AG09309 (cell line): Measurements from ENCODE around the gene ZSCAN25.

Experiments
- DNase-seq: peaks from one replicate; pipeline ENCODE4 v3.0.0-alpha.2; 2010; ENCODE audit warnings: low read depth
- H3K4me3 ChIP-seq: 2 replicates; pipeline ENCODE4 v1.5.1; 2011; ENCODE audit warnings: mild to moderate bottlenecking, low read depth, low read length, moderate library complexity; ENCODE audit not compliant: control insufficient read depth
- TF ChIP-seq, protein P1 (sequence below): IDR thresholded peaks from 2 replicates; pipeline ENCODE4 v1.5.1; 2011; ENCODE audit warnings: mild to moderate bottlenecking, low read depth, low read length, inconsistent platforms; ENCODE audit not compliant: insufficient read depth, control insufficient read depth; ENCODE audit errors: missing control alignments

Gene ZSCAN25

DNA sequence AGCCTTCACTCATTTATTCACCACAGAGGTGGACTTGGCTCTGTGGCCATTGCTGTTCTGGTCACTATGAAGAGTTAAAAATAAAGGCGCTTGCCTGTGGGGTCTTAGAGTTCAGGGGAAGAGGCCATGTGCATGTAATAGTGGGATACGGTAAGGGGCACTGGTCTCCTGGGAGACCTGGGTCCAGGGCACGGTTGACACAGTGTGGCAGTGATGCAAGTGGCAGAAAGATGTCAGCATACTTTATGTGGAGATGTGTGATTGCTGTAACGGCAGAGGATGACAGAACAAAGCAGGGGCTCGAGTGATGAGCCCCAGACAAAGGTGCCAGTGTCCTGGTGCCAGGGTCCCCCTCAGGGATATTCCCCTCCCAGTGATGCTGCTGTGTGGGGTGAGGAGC is 8.6 kb downstream of the ZSCAN25 start:
- no peak overlapping the region for H3K4me3 ChIP-seq
- DNase-seq, result no peak
- TF ChIP-seq, protein P1, sequence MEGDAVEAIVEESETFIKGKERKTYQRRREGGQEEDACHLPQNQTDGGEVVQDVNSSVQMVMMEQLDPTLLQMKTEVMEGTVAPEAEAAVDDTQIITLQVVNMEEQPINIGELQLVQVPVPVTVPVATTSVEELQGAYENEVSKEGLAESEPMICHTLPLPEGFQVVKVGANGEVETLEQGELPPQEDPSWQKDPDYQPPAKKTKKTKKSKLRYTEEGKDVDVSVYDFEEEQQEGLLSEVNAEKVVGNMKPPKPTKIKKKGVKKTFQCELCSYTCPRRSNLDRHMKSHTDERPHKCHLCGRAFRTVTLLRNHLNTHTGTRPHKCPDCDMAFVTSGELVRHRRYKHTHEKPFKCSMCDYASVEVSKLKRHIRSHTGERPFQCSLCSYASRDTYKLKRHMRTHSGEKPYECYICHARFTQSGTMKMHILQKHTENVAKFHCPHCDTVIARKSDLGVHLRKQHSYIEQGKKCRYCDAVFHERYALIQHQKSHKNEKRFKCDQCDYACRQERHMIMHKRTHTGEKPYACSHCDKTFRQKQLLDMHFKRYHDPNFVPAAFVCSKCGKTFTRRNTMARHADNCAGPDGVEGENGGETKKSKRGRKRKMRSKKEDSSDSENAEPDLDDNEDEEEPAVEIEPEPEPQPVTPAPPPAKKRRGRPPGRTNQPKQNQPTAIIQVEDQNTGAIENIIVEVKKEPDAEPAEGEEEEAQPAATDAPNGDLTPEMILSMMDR, result no peak

DNA sequence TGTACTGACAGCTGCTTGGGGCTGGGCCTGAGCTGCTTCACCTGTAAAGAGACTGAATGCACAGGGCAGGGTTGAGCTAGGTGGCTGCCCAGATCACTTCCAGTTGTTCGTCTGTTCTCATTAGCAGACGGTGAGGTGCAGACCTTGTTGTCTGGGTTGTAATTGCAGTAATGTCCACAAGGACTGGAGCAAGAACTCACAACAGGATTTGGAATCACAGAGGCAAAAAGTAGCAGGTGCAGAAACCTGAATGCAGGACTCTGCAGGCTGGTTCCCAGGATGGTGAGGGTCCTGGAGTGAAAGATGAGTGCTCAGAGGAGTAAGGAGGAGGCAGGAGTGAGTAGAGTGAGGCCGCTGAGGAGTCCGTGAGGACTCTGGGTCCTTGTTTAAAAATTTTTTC is 9.2 kb downstream of the ZSCAN25 start:
- DNase-seq, result no peak
- TF ChIP-seq, protein P1, result no peak
- H3K4me3 ChIP-seq, result no peak overlapping the region

DNA sequence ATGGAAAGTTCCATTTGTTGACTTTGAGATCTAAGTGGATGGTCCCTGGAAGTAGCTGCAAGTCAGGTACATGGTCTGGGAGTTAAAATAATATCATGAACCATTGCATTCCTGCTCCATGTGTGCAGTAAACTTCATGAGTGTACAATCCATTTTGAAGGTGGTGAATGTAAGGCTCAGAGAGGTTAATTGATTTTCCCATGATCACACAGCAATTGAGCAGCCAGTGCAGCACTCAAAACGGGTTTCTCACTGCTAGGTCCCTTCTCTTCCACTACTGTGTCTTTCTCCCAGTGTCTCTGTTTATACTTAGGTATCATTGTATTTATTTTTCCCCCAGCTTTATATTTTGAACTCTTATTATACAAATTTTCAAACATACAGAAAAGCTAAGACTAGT is 9.9 kb downstream of the ZSCAN25 start:
- no peak for DNase-seq
- no peak overlapping the region for H3K4me3 ChIP-seq
- TF ChIP-seq, protein P1, result no peak

DNA sequence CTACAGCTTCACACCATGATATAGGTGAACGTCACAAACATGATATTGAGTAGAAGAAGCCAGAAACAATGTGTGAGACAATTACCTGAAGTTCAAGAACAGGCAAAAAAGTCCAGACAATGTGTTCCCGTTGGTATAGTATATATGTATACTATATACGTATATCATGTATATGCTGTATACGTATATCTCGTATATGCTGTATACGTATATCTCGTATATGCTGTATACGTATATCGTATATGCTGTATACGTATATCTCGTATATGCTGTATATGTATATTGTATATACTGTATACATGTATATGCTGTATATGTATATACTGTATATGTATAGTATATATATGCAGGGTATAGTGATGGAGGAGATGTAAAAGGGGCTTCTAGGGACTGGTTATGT is 10.8 kb downstream of the ZSCAN25 start:
- H3K4me3 ChIP-seq, result no peak overlapping the region
- no peak for DNase-seq
- TF ChIP-seq, protein P1, result no peak

DNA sequence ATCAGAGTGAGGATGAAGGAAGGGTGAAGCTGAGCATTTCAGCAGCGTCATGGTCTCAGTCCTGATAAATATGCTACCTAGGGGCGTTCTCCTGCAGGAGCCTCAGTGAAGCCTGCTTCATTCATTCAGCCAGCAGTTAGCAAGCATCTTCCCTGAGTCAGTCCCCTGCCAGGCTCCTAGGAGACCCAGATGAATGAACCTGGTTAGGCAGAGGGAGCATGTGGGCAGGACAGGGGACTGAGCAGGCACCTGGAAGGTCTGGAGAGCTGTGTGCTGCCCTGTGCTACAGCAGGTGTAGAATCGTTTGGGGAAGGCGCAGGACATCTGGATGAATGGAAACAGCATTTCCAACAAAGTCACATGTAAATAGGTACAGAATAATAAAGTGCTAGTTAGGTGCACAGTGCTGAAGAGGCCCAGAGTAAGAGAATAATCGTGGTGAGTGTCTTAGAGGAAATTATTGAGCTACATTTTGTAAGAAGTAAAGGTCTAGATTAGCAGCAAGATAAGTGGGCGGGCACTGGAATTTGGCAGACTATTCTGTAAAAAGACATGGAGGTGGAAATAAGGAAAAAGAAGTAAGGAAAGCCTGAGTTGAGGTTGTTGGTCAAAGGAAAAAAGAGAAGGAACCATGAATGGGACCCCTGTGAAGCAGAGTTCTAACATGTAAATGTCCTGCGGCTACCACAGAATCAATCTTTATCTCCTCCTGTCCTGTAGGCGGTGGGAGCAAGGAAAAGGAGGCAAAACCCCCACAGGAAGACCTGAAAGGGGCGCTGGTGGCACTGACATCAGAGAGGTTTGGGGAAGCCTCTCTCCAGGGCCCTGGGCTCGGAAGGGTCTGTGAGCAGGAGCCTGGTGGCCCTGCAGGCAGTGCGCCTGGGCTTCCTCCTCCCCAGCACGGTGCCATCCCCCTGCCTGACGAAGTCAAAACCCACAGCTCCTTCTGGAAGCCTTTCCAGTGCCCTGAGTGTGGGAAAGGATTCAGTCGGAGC is 12.0 kb downstream of the ZSCAN25 start:
- no peak overlapping the region for H3K4me3 ChIP-seq
- TF ChIP-seq, protein P1, result no peak
- DNase-seq, result no peak

DNA sequence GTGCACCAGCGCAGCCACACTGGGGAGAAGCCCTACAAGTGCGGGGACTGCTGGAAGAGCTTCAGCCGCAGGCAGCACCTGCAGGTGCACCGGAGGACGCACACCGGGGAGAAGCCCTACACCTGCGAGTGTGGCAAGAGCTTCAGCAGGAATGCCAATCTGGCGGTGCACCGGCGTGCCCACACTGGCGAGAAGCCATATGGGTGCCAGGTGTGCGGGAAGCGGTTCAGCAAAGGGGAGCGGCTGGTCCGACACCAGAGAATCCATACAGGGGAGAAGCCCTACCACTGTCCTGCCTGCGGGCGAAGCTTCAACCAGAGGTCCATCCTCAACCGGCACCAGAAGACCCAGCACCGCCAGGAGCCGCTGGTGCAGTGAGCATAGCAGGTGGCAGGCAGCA is 12.9 kb downstream of the ZSCAN25 start:
- TF ChIP-seq, protein P1, result no peak
- H3K4me3 ChIP-seq, result no peak overlapping the region
- DNase-seq, result no peak
